ENCODE measurements around the gene TNFRSF11A. TPM values are rescaled to one million over a fixed set of nuclear protein-coding genes. Genes with fewer than 3 reads are reported as not detected.

Gene TNFRSF11A
- total RNA-seq, 1 experiment from 2014 or later, result 6.3 TPM

GRCh38 chr18:62280058-62280457 lies 45.1 kb upstream of the TNFRSF11A start:
- Histone ChIP-seq H3K36me3 (ENCODE audit: low read depth) (peaks cover 14% of the 10 kb centered on the region; the same call in 1 of the 2 replicates), H3K27ac (no peak overlapping the region), H3F3A (ENCODE audit: insufficient read depth, low read depth) (no peaks in the 10 kb centered on the region; the same call in 1 of the 2 replicates), H2AFZ (no peak overlapping the region), H3K79me2 (ENCODE audit: low read depth) (no peaks in the 10 kb centered on the region), H3K9me3 (ENCODE audit: insufficient read depth, low read depth) (no peaks in the 10 kb centered on the region), H3K4me2 (no peak overlapping the region), H3K4me3 (no peak overlapping the region), H3K4me1 (replicated peaks; ENCODE audit: insufficient read depth) (peaks cover 20% of the 10 kb centered on the region), H4K20me1 (ENCODE audit: insufficient read depth) (no peaks in the 10 kb centered on the region), H3K27me3 (ENCODE audit: insufficient read depth, low read depth) (no peaks in the 10 kb centered on the region), H3K9me2 (ENCODE audit: insufficient read depth) (no peaks in the 10 kb centered on the region)
- CTCF ChIA-PET, result no interaction called here
- no TSS peak for BruUV-seq (replicated peaks)
- POLR2A ChIA-PET (ENCODE audit: unreplicated experiment), result interaction anchor here (0.6 kb wide), 1 partner anchor 317 kb away, joined by 4 read pairs; no protein-coding TSS in a partner anchor
- no peak for DNase-seq
- TF ChIP-seq CTCF (conservative IDR thresholded peaks at IDR 0.05) (no peak), EZH2 (IDR thresholded peaks at IDR 0.05; ENCODE audit: low read depth) (no peak)
- intact Hi-C loops (cut with micrococcal nuclease; ENCODE audit: unreplicated experiment), result no loop called here

GRCh38 chr18:62280786-62281185 lies 44.3 kb upstream of the TNFRSF11A start:
- intact Hi-C loops (cut with micrococcal nuclease; ENCODE audit: unreplicated experiment), result no loop called here
- no peaks in the 10 kb centered on the region for H4K20me1 ChIP-seq (ENCODE audit: insufficient read depth)
- no peak overlapping the region for H3K4me3 ChIP-seq
- no peaks in the 10 kb centered on the region for H3K9me2 ChIP-seq (ENCODE audit: insufficient read depth)
- no peak overlapping the region for H3K4me2 ChIP-seq
- TF ChIP-seq CTCF (conservative IDR thresholded peaks at IDR 0.05), result no peak
- TF ChIP-seq EZH2 (IDR thresholded peaks at IDR 0.05; ENCODE audit: low read depth), result no peak
- no peaks in the 10 kb centered on the region for H3K79me2 ChIP-seq (ENCODE audit: low read depth)
- no peak for DNase-seq
- H3K27ac ChIP-seq, result no peak overlapping the region
- H3K4me1 ChIP-seq (replicated peaks; ENCODE audit: insufficient read depth), result peaks cover 20% of the 10 kb centered on the region
- H3K27me3 ChIP-seq (ENCODE audit: insufficient read depth, low read depth), result no peaks in the 10 kb centered on the region
- CTCF ChIA-PET, result no interaction called here
- peaks cover 21% of the 10 kb centered on the region; the same call in 1 of the 2 replicates for H3K36me3 ChIP-seq (ENCODE audit: low read depth)
- no peaks in the 10 kb centered on the region for H3K9me3 ChIP-seq (ENCODE audit: insufficient read depth, low read depth)
- no peaks in the 10 kb centered on the region; the same call in 1 of the 2 replicates for H3F3A ChIP-seq (ENCODE audit: insufficient read depth, low read depth)
- POLR2A ChIA-PET (ENCODE audit: unreplicated experiment), result no interaction called here
- no TSS peak for BruUV-seq (replicated peaks)
- no peak overlapping the region for H2AFZ ChIP-seq

- peak overlapping the region; percentile 40 for H3K27ac ChIP-seq
- CTCF ChIA-PET, result no interaction called here
Measured at GRCh38 chr18:62281684-62282083, 43.4 kb upstream of the TNFRSF11A start.

More at GRCh38 chr18:62281684-62282083, 43.4 kb upstream of the TNFRSF11A start:
- Histone ChIP-seq H3K4me3 (no peak overlapping the region), H3K79me2 (ENCODE audit: low read depth) (no peaks in the 10 kb centered on the region), H3K4me1 (replicated peaks; ENCODE audit: insufficient read depth) (peaks cover 20% of the 10 kb centered on the region), H3K9me2 (ENCODE audit: insufficient read depth) (no peaks in the 10 kb centered on the region), H3F3A (ENCODE audit: insufficient read depth, low read depth) (no peaks in the 10 kb centered on the region; the same call in 1 of the 2 replicates), H2AFZ (no peak overlapping the region), H3K9me3 (ENCODE audit: insufficient read depth, low read depth) (no peaks in the 10 kb centered on the region), H3K36me3 (ENCODE audit: low read depth) (peaks cover 21% of the 10 kb centered on the region; the same call in 1 of the 2 replicates), H3K4me2 (0 out of 2 replicates have a peak overlapping the region, but pooled peaks have one; percentile 20), H4K20me1 (ENCODE audit: insufficient read depth) (no peaks in the 10 kb centered on the region), H3K27me3 (ENCODE audit: insufficient read depth, low read depth) (no peaks in the 10 kb centered on the region)
- no TSS peak for BruUV-seq (replicated peaks)
- peak in 1 of 2 experiments; percentile 55 for DNase-seq
- intact Hi-C loops (cut with micrococcal nuclease; ENCODE audit: unreplicated experiment), result no loop called here
- TF ChIP-seq EZH2 (IDR thresholded peaks at IDR 0.05; ENCODE audit: low read depth) (no peak), CTCF (conservative IDR thresholded peaks at IDR 0.05) (no peak)
- POLR2A ChIA-PET (ENCODE audit: unreplicated experiment), result interaction anchor here (0.6 kb wide), 1 partner anchor 95 kb away, joined by 3 read pairs; the partner anchor contains the start of genes PIGN and RELCH
